ENCODE data around the gene FAM234A.

Gene FAM234A

DNA sequence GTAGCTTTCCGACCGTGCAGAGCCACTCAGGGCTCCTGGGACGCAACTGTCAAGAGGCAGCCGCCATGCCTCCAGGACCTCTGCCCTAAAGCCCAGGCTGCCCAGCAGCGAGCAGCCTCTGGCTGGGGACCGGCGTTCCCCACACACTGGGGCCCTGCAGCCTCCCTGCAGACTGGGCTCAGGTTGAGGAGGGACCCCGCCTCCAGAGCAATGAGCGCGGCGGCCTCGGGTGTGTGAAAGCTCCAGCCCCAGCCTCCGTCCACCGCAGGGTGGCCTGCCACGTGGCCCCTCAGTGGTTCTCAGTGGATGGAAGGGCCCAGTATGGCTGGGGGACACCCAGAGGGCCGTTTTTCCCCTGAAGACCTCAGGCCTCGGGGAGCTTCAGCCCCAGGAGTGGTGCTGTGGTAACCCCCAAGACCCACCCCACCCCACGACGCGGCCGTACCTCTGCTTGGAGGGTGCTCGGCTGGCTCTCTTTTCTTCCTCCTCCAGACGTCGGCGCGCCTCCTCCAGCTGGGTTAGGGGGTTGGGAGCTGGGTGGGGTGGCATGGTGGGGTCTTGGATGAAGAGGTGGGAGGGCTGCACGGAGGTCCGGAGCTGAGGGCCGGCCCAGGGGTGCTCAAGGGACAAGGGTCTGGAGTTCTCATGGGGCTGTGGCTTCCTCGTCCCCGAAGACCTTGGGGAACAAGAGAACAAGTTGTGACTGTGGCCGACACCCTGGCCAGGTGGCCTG, 58.6 kb downstream of the FAM234A start:
- no peak overlapping the region for H3K4me2 ChIP-seq (ENCODE audit: low read length)
- H4K91ac ChIP-seq (ENCODE audit: low read depth, low read length), result no peak overlapping the region
- H3K36me3 ChIP-seq (ENCODE audit: control insufficient read depth in 1 of 2, insufficient read depth in 2 of 2, low read length in 2 of 2), result peaks cover 68 to 71% of the 10 kb centered on the region in 2 experiments
- no peak overlapping the region for H4K8ac ChIP-seq (ENCODE audit: low read depth, low read length)
- H3K79me2 ChIP-seq (ENCODE audit: control insufficient read depth, insufficient read depth, low read length, poor library complexity), result no peaks in the 10 kb centered on the region
- H3K9ac ChIP-seq (ENCODE audit: low read length), result no peak overlapping the region
- no peaks in the 10 kb centered on the region for H3K79me1 ChIP-seq (ENCODE audit: low read length)
- H3K27me3 ChIP-seq (ENCODE audit: insufficient read depth, low read length), result no peaks in the 10 kb centered on the region
- no peak overlapping the region for H3K18ac ChIP-seq (ENCODE audit: low read length)
- H3K14ac ChIP-seq (ENCODE audit: low read length), result no peak overlapping the region
- no peak overlapping the region for H3K4me3 ChIP-seq (ENCODE audit: low read depth, low read length)
- DNase-seq, result no peak
- no peak overlapping the region for H2BK120ac ChIP-seq (ENCODE audit: insufficient read depth, low read length, poor library complexity)
- H3K23ac ChIP-seq (ENCODE audit: low read length), result no peak overlapping the region
- no peak overlapping the region for H4K12ac ChIP-seq (ENCODE audit: low read depth, low read length)
- H2AK5ac ChIP-seq (ENCODE audit: low read length), result no peak overlapping the region
- peaks cover 5% of the 10 kb centered on the region for H3K9me3 ChIP-seq (ENCODE audit: insufficient read depth, low read depth, low read length)
- no peak overlapping the region for H2BK5ac ChIP-seq (ENCODE audit: low read depth, low read length, poor library complexity)
- no peak overlapping the region for H2BK12ac ChIP-seq (ENCODE audit: low read length)
- H3K4ac ChIP-seq (ENCODE audit: low read depth, low read length), result no peak overlapping the region
- no peak overlapping the region for H3K27ac ChIP-seq (ENCODE audit: low read depth, low read length)
- no peak overlapping the region for H2AFZ ChIP-seq (ENCODE audit: insufficient read depth, low read length, poor library complexity)
- no CpG with 5 or more reads among the region's 32 CpGs for WGBS (ENCODE audit: extremely low coverage, insufficient coverage, insufficient read length)
- no peaks in the 10 kb centered on the region for H3K4me1 ChIP-seq (ENCODE audit: control insufficient read depth in 1 of 2, insufficient read depth in 2 of 2, low read length in 2 of 2)

- H3K23ac ChIP-seq (ENCODE audit: low read length), result no peak overlapping the region
- peaks cover 3% of the 10 kb centered on the region for H3K9me3 ChIP-seq (ENCODE audit: insufficient read depth, low read depth, low read length)
- no peak overlapping the region for H4K8ac ChIP-seq (ENCODE audit: low read depth, low read length)
- H4K12ac ChIP-seq (ENCODE audit: low read depth, low read length), result no peak overlapping the region
- H3K79me2 ChIP-seq (ENCODE audit: control insufficient read depth, insufficient read depth, low read length, poor library complexity), result no peaks in the 10 kb centered on the region
- DNase-seq, result no peak
- no peak overlapping the region for H3K9ac ChIP-seq (ENCODE audit: low read length)
- H3K4ac ChIP-seq (ENCODE audit: low read depth, low read length), result no peak overlapping the region
- H2BK120ac ChIP-seq (ENCODE audit: insufficient read depth, low read length, poor library complexity), result no peak overlapping the region
- H3K4me2 ChIP-seq (ENCODE audit: low read length), result no peak overlapping the region
- H3K27ac ChIP-seq (ENCODE audit: low read depth, low read length), result no peak overlapping the region
- H2AK5ac ChIP-seq (ENCODE audit: low read length), result no peak overlapping the region
- no peaks in the 10 kb centered on the region for H3K27me3 ChIP-seq (ENCODE audit: insufficient read depth, low read length)
- H3K36me3 ChIP-seq (ENCODE audit: control insufficient read depth in 1 of 2, insufficient read depth in 2 of 2, low read length in 2 of 2), result peaks cover 46 to 47% of the 10 kb centered on the region in 2 experiments
- no CpG with 5 or more reads among the region's 14 CpGs for WGBS (ENCODE audit: extremely low coverage, insufficient coverage, insufficient read length)
- no peak overlapping the region for H2AFZ ChIP-seq (ENCODE audit: insufficient read depth, low read length, poor library complexity)
- no peak overlapping the region for H3K14ac ChIP-seq (ENCODE audit: low read length)
- H3K4me3 ChIP-seq (ENCODE audit: low read depth, low read length), result no peak overlapping the region
- no peak overlapping the region for H3K18ac ChIP-seq (ENCODE audit: low read length)
- H2BK5ac ChIP-seq (ENCODE audit: low read depth, low read length, poor library complexity), result no peak overlapping the region
- H3K79me1 ChIP-seq (ENCODE audit: low read length), result no peaks in the 10 kb centered on the region
- no peak overlapping the region for H2BK12ac ChIP-seq (ENCODE audit: low read length)
- no peak overlapping the region for H4K91ac ChIP-seq (ENCODE audit: low read depth, low read length)
- H3K4me1 ChIP-seq (ENCODE audit: control insufficient read depth in 1 of 2, insufficient read depth in 2 of 2, low read length in 2 of 2), result no peaks in the 10 kb centered on the region
Observed at GRCh38 chr16:296276-296675, 61.7 kb downstream of the FAM234A start.

- Histone ChIP-seq H3K79me2 (ENCODE audit: control insufficient read depth, insufficient read depth, low read length, poor library complexity) (no peaks in the 10 kb centered on the region), H3K4me3 (ENCODE audit: low read depth, low read length) (no peak overlapping the region), H2BK120ac (ENCODE audit: insufficient read depth, low read length, poor library complexity) (no peak overlapping the region), H2BK5ac (ENCODE audit: low read depth, low read length, poor library complexity) (no peak overlapping the region), H4K91ac (ENCODE audit: low read depth, low read length) (no peak overlapping the region), H3K36me3 (ENCODE audit: control insufficient read depth in 1 of 2, insufficient read depth in 2 of 2, low read length in 2 of 2) (peaks cover 44 to 46% of the 10 kb centered on the region in 2 experiments), H3K9me3 (ENCODE audit: insufficient read depth, low read depth, low read length) (peaks cover 3% of the 10 kb centered on the region), H3K27me3 (ENCODE audit: insufficient read depth, low read length) (no peaks in the 10 kb centered on the region), H4K8ac (ENCODE audit: low read depth, low read length) (no peak overlapping the region), H2AK5ac (ENCODE audit: low read length) (no peak overlapping the region), H2AFZ (ENCODE audit: insufficient read depth, low read length, poor library complexity) (no peak overlapping the region), H3K4ac (ENCODE audit: low read depth, low read length) (no peak overlapping the region), H3K79me1 (ENCODE audit: low read length) (no peaks in the 10 kb centered on the region), H3K18ac (ENCODE audit: low read length) (no peak overlapping the region), H3K14ac (ENCODE audit: low read length) (no peak overlapping the region), H3K9ac (ENCODE audit: low read length) (no peak overlapping the region), H2BK12ac (ENCODE audit: low read length) (no peak overlapping the region), H3K4me2 (ENCODE audit: low read length) (no peak overlapping the region), H3K4me1 (ENCODE audit: control insufficient read depth in 1 of 2, insufficient read depth in 2 of 2, low read length in 2 of 2) (no peaks in the 10 kb centered on the region), H3K27ac (ENCODE audit: low read depth, low read length) (no peak overlapping the region), H4K12ac (ENCODE audit: low read depth, low read length) (no peak overlapping the region), H3K23ac (ENCODE audit: low read length) (no peak overlapping the region)
- DNase-seq, result no peak
- no CpG with 5 or more reads among the region's 37 CpGs for WGBS (ENCODE audit: extremely low coverage, insufficient coverage, insufficient read length)
Observed at GRCh38 chr16:296806-297510, 62.3 kb downstream of the FAM234A start.

GRCh38 chr16:297832-298231, 63.2 kb downstream of the FAM234A start:
- H3K27ac ChIP-seq (ENCODE audit: low read depth, low read length), result no peak overlapping the region
- no peak overlapping the region for H2BK12ac ChIP-seq (ENCODE audit: low read length)
- no peak overlapping the region for H3K4me2 ChIP-seq (ENCODE audit: low read length)
- H4K8ac ChIP-seq (ENCODE audit: low read depth, low read length), result no peak overlapping the region
- WGBS (ENCODE audit: extremely low coverage, insufficient coverage, insufficient read length), result no CpG with 5 or more reads among the region's 32 CpGs
- H3K4me3 ChIP-seq (ENCODE audit: low read depth, low read length), result no peak overlapping the region
- no peak overlapping the region for H3K18ac ChIP-seq (ENCODE audit: low read length)
- H2AK5ac ChIP-seq (ENCODE audit: low read length), result no peak overlapping the region
- no peaks in the 10 kb centered on the region for H3K79me1 ChIP-seq (ENCODE audit: low read length)
- no peaks in the 10 kb centered on the region for H3K27me3 ChIP-seq (ENCODE audit: insufficient read depth, low read length)
- H4K91ac ChIP-seq (ENCODE audit: low read depth, low read length), result no peak overlapping the region
- H3K36me3 ChIP-seq (ENCODE audit: control insufficient read depth in 1 of 2, insufficient read depth in 2 of 2, low read length in 2 of 2), result peaks cover 45 to 48% of the 10 kb centered on the region in 2 experiments
- no peaks in the 10 kb centered on the region for H3K79me2 ChIP-seq (ENCODE audit: control insufficient read depth, insufficient read depth, low read length, poor library complexity)
- H4K12ac ChIP-seq (ENCODE audit: low read depth, low read length), result no peak overlapping the region
- no peak overlapping the region for H3K9ac ChIP-seq (ENCODE audit: low read length)
- no peak overlapping the region for H3K14ac ChIP-seq (ENCODE audit: low read length)
- H3K4ac ChIP-seq (ENCODE audit: low read depth, low read length), result no peak overlapping the region
- H3K4me1 ChIP-seq (ENCODE audit: control insufficient read depth in 1 of 2, insufficient read depth in 2 of 2, low read length in 2 of 2), result no peaks in the 10 kb centered on the region
- H2BK5ac ChIP-seq (ENCODE audit: low read depth, low read length, poor library complexity), result no peak overlapping the region
- H2AFZ ChIP-seq (ENCODE audit: insufficient read depth, low read length, poor library complexity), result no peak overlapping the region
- H3K23ac ChIP-seq (ENCODE audit: low read length), result no peak overlapping the region
- no peak overlapping the region for H2BK120ac ChIP-seq (ENCODE audit: insufficient read depth, low read length, poor library complexity)
- DNase-seq, result no peak
- H3K9me3 ChIP-seq (ENCODE audit: insufficient read depth, low read depth, low read length), result peaks cover 3% of the 10 kb centered on the region
